ENCODE measurements around the gene TRIM22.

GRCh38 chr11:5737091-5737490 lies 47.5 kb downstream of the TRIM22 start:
- TF ChIP-seq EP300 (IDR thresholded peaks at IDR 0.05) (no peak), CTCF (IDR thresholded peaks at IDR 0.05) (no peak), POLR2A (IDR thresholded peaks at IDR 0.05) (no peak)

Measured in ovary (tissue), 3 donors.